Measurements from ENCODE around the gene LPP.

DNA sequence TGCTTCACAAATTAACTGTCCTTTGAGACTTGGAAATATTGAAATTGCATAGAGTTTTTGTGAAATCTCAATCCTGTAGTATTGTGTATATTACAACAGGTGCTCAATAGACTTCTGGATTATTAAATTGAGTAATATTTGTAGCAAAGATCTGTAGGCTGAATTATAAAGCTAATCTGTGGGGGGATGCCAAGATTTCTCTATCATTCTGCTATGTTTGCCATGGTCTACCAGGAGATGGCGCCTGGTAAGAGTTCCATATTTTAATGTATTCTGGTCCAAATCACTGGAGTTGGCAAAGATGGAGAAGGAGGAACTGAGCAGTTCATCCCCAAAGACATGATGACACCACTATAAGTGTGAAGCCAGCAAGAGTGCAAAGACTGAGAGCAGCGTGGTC is 676.9 kb downstream of the LPP start:
- TF ChIP-seq POLR2A (IDR thresholded peaks at IDR 0.05; ENCODE audit: low read depth, low read length): no peak
- no peak for TF ChIP-seq POLR2AphosphoS5 (IDR thresholded peaks at IDR 0.05; ENCODE audit: low read depth, low read length)
- no peak for TF ChIP-seq TAF1 (IDR thresholded peaks at IDR 0.05; ENCODE audit: low read depth, low read length)
- no peak for TF ChIP-seq POU2F2 (IDR thresholded peaks at IDR 0.05; ENCODE audit: low read depth, low read length)
- no peak for TF ChIP-seq PAX5 (IDR thresholded peaks at IDR 0.05; ENCODE audit: insufficient read depth, low read length, severe bottlenecking)

All from GM12891 (cell line).